PC-3 (cell line): ENCODE results near the gene MYLK4. TPM values are rescaled to one million over a fixed set of nuclear protein-coding genes. Genes with fewer than 3 reads are reported as not detected.

ENCODE experiments used
- ATAC-seq: fragments of 200-7000 bp; cut with Tn5 transposase; 2 replicates; pipeline ENCODE4 v1.9.1; 2020; ENCODE audit warnings: mild to moderate bottlenecking, moderate library complexity
- BruUV-seq: library from RNA; stranded (reverse); fragments of 400-500 nt; replicated peaks from 2 replicates; lab custom pipeline; 2021; lab: Mats Ljungman, UMichigan
- CTCF ChIA-PET: fragments of 300-600 bp; sonication (Branson Sonifier 250); formaldehyde crosslinking; loops from one replicate; lab custom pipeline; 2022; ENCODE audit warnings: antibody characterized with exemption; lab: Charles Lee
- POLR2A ChIA-PET: fragments of 300-600 bp; sonication (Branson Sonifier 250); formaldehyde crosslinking; loops from one replicate; lab custom pipeline; 2022; ENCODE audit warnings: antibody characterized with exemption; ENCODE audit not compliant: unreplicated experiment; lab: Charles Lee
- DNase-seq: peaks from one replicate; pipeline ENCODE4 v3.0.0-alpha.2; 2015
- H2AFZ ChIP-seq: fragments of 300-600 bp; sonication (generic); 2 replicates; pipeline ENCODE4 v1.6.0; 2016; ENCODE audit warnings: antibody characterized with exemption, low read length
- H3F3A ChIP-seq: fragments of 300-600 bp; sonication (generic); one replicate; pipeline ENCODE4 v1.6.0; 2017; ENCODE audit warnings: antibody characterized with exemption, low read length, control low read depth, mild to moderate bottlenecking; ENCODE audit not compliant: unreplicated experiment
- H3K27ac ChIP-seq: fragments of 300-600 bp; sonication (generic); 2 replicates; pipeline ENCODE4 v1.5.1; 2016; ENCODE audit warnings: mild to moderate bottlenecking, low read length
- H3K27me3 ChIP-seq: fragments of 300-600 bp; sonication (generic); 2 replicates; pipeline ENCODE4 v1.6.1; 2016; ENCODE audit warnings: low read length, mixed read lengths
- H3K36me3 ChIP-seq: fragments of 300-600 bp; sonication (generic); 2 replicates; pipeline ENCODE4 v1.6.1; 2016; ENCODE audit warnings: low read depth, mixed run types, low read length, mixed read lengths
- H3K4me1 ChIP-seq: fragments of 300-600 bp; sonication (generic); 2 replicates; pipeline ENCODE4 v1.5.1; 2016; ENCODE audit warnings: low read length; ENCODE audit not compliant: insufficient read depth
- H3K4me2 ChIP-seq: fragments of 300-600 bp; sonication (generic); 2 replicates; pipeline ENCODE4 v1.6.0; 2016; ENCODE audit warnings: low read length
- H3K4me3 ChIP-seq: fragments of 300-600 bp; sonication (generic); 2 replicates; pipeline ENCODE4 v1.5.1; 2016; ENCODE audit warnings: mild to moderate bottlenecking, low read length, mixed read lengths
- H3K79me2 ChIP-seq: fragments of 300-600 bp; sonication (generic); 2 replicates; pipeline ENCODE4 v1.6.1; 2017; ENCODE audit warnings: low read length, mixed read lengths
- H3K9ac ChIP-seq: fragments of 300-600 bp; sonication (generic); 2 replicates; pipeline ENCODE4 v1.6.0; 2016; ENCODE audit warnings: mild to moderate bottlenecking, low read length
- H3K9me2 ChIP-seq: fragments of 300-600 bp; sonication (generic); replicated peaks from 2 replicates; pipeline ENCODE4 v1.6.1; 2016; ENCODE audit warnings: mixed run types, low read length, mixed read lengths
- H3K9me3 ChIP-seq: fragments of 300-600 bp; sonication (generic); 2 replicates; pipeline ENCODE4 v1.6.1; 2016; ENCODE audit warnings: low read length, mixed read lengths
- H4K20me1 ChIP-seq: fragments of 300-600 bp; sonication (generic); 2 replicates; pipeline ENCODE4 v1.6.1; 2016; ENCODE audit warnings: low read length, mixed read lengths
- EZH2 ChIP-seq: fragments of 300-600 bp; sonication (generic); IDR thresholded peaks from one replicate; pipeline ENCODE4 v1.6.1; 2017; ENCODE audit warnings: antibody characterized with exemption, mild to moderate bottlenecking, low read length; ENCODE audit not compliant: unreplicated experiment
- EZH2phosphoT487 ChIP-seq: fragments of 300-600 bp; sonication (generic); IDR thresholded peaks from 2 replicates; pipeline ENCODE4 v1.6.1; 2018; ENCODE audit warnings: mild to moderate bottlenecking, antibody characterized with exemption, low read length, borderline replicate concordance
- intact Hi-C: fragments of 100-400 bp; cut with micrococcal nuclease; formaldehyde crosslinking; loops from 2 replicates; pipeline ENCODE4 v1.9.0; 2023
- total RNA-seq: library from RNA; depleted of rRNA; stranded (reverse); fragments of >200 nt; gene quantifications from 2 replicates; pipeline ENCODE4 v1.2.3, GENCODE V29; 2014
- TF ChIP-seq, protein P1 (sequence below): fragments of 300-600 bp; sonication (generic); conservative IDR thresholded peaks from 2 replicates; pipeline ENCODE4 v1.5.1; 2017; ENCODE audit warnings: antibody characterized with exemption, low read depth, mild to moderate bottlenecking, low read length

MYLK4 gene
- total RNA-seq, 1 experiment from 2014 or later: 0.11 TPM

DNA sequence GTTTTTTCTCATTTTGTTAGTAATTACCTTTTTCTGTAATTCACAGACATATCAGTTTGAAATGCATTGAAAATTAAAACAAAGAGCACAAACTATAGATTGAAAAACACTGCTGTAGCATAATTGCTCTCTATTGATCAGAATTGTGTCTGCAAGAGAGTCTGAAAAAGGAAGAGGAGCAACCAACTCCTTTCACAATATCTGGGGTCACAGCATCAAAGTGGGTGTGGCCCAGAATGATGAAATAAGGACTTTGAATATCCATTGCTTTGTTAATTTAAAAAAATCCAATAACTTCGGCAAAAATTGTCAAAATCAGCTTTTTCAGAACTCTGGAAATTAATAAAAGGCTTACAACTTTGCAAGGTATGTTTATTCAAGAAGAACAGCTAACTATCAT, 99.2 kb downstream of the MYLK4 start:
- Histone ChIP-seq H3K4me3 (no peak overlapping the region), H3K79me2 (no peaks in the 10 kb centered on the region), H2AFZ (no peak overlapping the region), H3K4me1 (no peaks in the 10 kb centered on the region), H4K20me1 (no peaks in the 10 kb centered on the region), H3K36me3 (no peaks in the 10 kb centered on the region), H3K9me3 (no peaks in the 10 kb centered on the region; the same call in 1 of the 2 replicates), H3K9me2 (no peaks in the 10 kb centered on the region), H3K9ac (no peak overlapping the region), H3K27ac (no peak overlapping the region), H3F3A (no peaks in the 10 kb centered on the region), H3K4me2 (no peak overlapping the region), H3K27me3 (no peaks in the 10 kb centered on the region)
- DNase-seq (no peak), ATAC-seq (no peak)
- POLR2A ChIA-PET: no interaction called here
- BruUV-seq: no TSS peak
- TF ChIP-seq EZH2phosphoT487 (no peak), EZH2 (no peak)
- TF ChIP-seq, protein P1, sequence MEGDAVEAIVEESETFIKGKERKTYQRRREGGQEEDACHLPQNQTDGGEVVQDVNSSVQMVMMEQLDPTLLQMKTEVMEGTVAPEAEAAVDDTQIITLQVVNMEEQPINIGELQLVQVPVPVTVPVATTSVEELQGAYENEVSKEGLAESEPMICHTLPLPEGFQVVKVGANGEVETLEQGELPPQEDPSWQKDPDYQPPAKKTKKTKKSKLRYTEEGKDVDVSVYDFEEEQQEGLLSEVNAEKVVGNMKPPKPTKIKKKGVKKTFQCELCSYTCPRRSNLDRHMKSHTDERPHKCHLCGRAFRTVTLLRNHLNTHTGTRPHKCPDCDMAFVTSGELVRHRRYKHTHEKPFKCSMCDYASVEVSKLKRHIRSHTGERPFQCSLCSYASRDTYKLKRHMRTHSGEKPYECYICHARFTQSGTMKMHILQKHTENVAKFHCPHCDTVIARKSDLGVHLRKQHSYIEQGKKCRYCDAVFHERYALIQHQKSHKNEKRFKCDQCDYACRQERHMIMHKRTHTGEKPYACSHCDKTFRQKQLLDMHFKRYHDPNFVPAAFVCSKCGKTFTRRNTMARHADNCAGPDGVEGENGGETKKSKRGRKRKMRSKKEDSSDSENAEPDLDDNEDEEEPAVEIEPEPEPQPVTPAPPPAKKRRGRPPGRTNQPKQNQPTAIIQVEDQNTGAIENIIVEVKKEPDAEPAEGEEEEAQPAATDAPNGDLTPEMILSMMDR: no peak
- intact Hi-C loops: no loop called here
- CTCF ChIA-PET: no interaction called here

DNA sequence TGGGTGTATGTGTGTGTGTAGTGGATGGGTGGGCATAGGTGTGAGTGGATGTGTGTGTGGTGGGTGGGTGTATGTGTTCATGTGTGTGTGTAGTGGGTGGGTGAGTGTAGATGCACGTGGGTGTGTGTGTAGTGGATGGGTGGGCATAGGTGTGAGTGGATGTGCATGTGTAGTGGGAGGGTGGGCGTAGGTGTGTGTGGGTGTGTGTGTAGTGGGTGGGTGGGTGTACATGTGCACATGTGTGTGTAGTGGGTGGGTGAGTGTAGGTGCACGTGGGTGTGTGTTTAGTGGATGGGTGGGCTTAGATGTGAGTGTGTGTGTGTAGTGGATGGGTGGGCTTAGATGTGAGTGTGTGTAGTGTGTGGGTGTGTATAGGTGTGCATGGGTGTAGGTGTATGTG, 104.4 kb downstream of the MYLK4 start:
- ChIA-PET POLR2A (no interaction called here), CTCF (no interaction called here)
- Histone ChIP-seq H2AFZ (no peak overlapping the region), H3K4me3 (no peak overlapping the region), H4K20me1 (no peaks in the 10 kb centered on the region), H3K4me1 (no peaks in the 10 kb centered on the region), H3K9me2 (no peaks in the 10 kb centered on the region), H3K9me3 (no peaks in the 10 kb centered on the region), H3K4me2 (no peak overlapping the region), H3K27ac (no peak overlapping the region), H3K79me2 (no peaks in the 10 kb centered on the region), H3K36me3 (no peaks in the 10 kb centered on the region), H3K27me3 (no peaks in the 10 kb centered on the region), H3F3A (no peaks in the 10 kb centered on the region), H3K9ac (no peak overlapping the region)
- no TSS peak for BruUV-seq
- DNase-seq (no peak), ATAC-seq (no peak)
- intact Hi-C loops: no loop called here
- TF ChIP-seq, protein P1: no peak
- TF ChIP-seq EZH2phosphoT487 (no peak), EZH2 (no peak)

DNA sequence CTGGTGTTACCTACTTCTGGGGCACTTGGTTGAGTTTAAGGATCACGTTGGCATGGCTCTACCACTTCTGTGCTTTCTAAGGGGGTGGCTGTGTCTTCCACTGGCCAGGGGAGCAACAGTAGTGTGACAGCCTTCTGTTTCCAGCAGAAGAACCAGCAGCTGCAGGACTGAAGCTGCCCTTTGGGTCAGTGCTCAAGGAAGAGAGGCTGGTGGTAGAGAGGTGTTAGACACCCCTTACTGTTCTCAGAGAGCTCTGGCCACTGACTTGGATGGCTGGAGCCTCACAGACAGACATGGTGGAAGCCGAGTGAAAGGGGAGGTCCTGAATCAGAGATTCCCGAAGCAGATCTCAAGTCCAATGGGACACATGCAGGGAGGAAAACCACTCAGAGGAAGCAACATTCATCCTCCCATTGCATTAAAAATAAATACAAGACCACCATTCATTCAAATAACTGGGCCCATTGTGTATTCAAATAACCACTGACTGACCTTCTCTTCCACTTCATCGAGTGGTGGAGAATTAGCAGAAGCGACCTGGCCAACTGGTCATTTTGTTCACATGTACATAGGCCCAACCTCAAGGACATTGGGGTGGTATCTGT, 106.7 kb downstream of the MYLK4 start:
- H3K27ac ChIP-seq: no peak overlapping the region
- no peaks in the 10 kb centered on the region for H3K36me3 ChIP-seq
- no peaks in the 10 kb centered on the region for H3K4me1 ChIP-seq
- H3K4me2 ChIP-seq: no peak overlapping the region
- BruUV-seq: no TSS peak
- no peak overlapping the region for H3K4me3 ChIP-seq
- H3K9me3 ChIP-seq: no peaks in the 10 kb centered on the region
- no peak for ATAC-seq
- TF ChIP-seq EZH2phosphoT487: no peak
- TF ChIP-seq EZH2: no peak
- TF ChIP-seq, protein P1: no peak
- intact Hi-C loops: no loop called here
- no peak overlapping the region for H3K9ac ChIP-seq
- DNase-seq: no peak
- POLR2A ChIA-PET: interaction anchor here (0.6 kb wide), 1 partner anchor 20 kb away, joined by 3 read pairs; no protein-coding TSS in a partner anchor
- no peak overlapping the region for H2AFZ ChIP-seq
- H3K9me2 ChIP-seq: no peaks in the 10 kb centered on the region
- CTCF ChIA-PET: no interaction called here
- H4K20me1 ChIP-seq: no peaks in the 10 kb centered on the region
- H3F3A ChIP-seq: no peaks in the 10 kb centered on the region
- no peaks in the 10 kb centered on the region for H3K27me3 ChIP-seq
- H3K79me2 ChIP-seq: no peaks in the 10 kb centered on the region
